ENCODE measurements around the gene OSBPL6. TPM values are rescaled to one million over a fixed set of nuclear protein-coding genes. Genes with fewer than 3 reads are reported as not detected.

Gene OSBPL6
- total and polyA plus RNA-seq, 11 donors = 1.2 to 9.6 (median 4.2) TPM

GRCh38 chr2:178386986-178387597 is 192.8 kb downstream of the OSBPL6 start:
- intact Hi-C loops (cut with DNase I) = no loop called here
- peaks cover 0 to 49% (median 3%) of the 10 kb centered on the region in 9 donors for H3K36me3 ChIP-seq
- DNase-seq = no peak

GRCh38 chr2:178388287-178388686 is 194.0 kb downstream of the OSBPL6 start:
- intact Hi-C loops (cut with DNase I) = no loop called here
- no peak for TF ChIP-seq CTCF (IDR thresholded peaks at IDR 0.05)
- TF ChIP-seq POLR2A (IDR thresholded peaks at IDR 0.05) = no peak

More at GRCh38 chr2:178386986-178387597, 192.8 kb downstream of the OSBPL6 start:
- Histone ChIP-seq H3K9me3 (no peaks in the 10 kb centered on the region), H3K27me3 (no peaks in the 10 kb centered on the region), H3K4me1 (no peaks in the 10 kb centered on the region), H3K27ac (no peak overlapping the region), H3K4me3 (no peak overlapping the region)
- TF ChIP-seq CTCF (IDR thresholded peaks at IDR 0.05) (no peak), POLR2A (IDR thresholded peaks at IDR 0.05) (no peak)
- WGBS, 4 donors = 54 to 71% (median 66%) methylated on average over 1 of the region's 1 CpG
- ATAC-seq = no peak

GRCh38 chr2:178391701-178392100 is 197.4 kb downstream of the OSBPL6 start:
- no peaks in the 10 kb centered on the region for H3K9me3 ChIP-seq
- TF ChIP-seq POLR2A (IDR thresholded peaks at IDR 0.05) (no peak), CTCF (IDR thresholded peaks at IDR 0.05) (no peak)
- DNase-seq (no peak), ATAC-seq (no peak)
- H3K4me1 ChIP-seq = peaks cover 0 to 3% (median 0%) of the 10 kb centered on the region in 12 donors
- no peak overlapping the region for H3K27ac ChIP-seq
- H3K4me3 ChIP-seq = no peak overlapping the region
- no peaks in the 10 kb centered on the region for H3K27me3 ChIP-seq
- 95 to 97% (median 95%) methylated on average over 4 of the region's 4 CpGs for WGBS, 4 donors
- intact Hi-C loops (cut with DNase I) = loop anchor here in 3 of 10 donors (10.0 kb wide), 2 partner anchors 257 to 277 kb away; partner anchors contain the start of gene RBM45 (in 1 of the 3)
- H3K36me3 ChIP-seq = peaks cover 0 to 11% (median 0%) of the 10 kb centered on the region in 9 donors

More at GRCh38 chr2:178388287-178388686, 194.0 kb downstream of the OSBPL6 start:
- no peak overlapping the region for H3K4me3 ChIP-seq
- no peak for ATAC-seq
- no peaks in the 10 kb centered on the region for H3K4me1 ChIP-seq
- no peak overlapping the region for H3K27ac ChIP-seq
- H3K36me3 ChIP-seq = peaks cover 0 to 40% (median 3%) of the 10 kb centered on the region in 9 donors
- WGBS, 4 donors = 92 to 96% (median 93%) methylated on average over 7 of the region's 7 CpGs
- no peaks in the 10 kb centered on the region for H3K27me3 ChIP-seq
- no peaks in the 10 kb centered on the region for H3K9me3 ChIP-seq
- no peak for DNase-seq

- TF ChIP-seq POLR2A (IDR thresholded peaks at IDR 0.05) (no peak), CTCF (IDR thresholded peaks at IDR 0.05) (no peak)
- Histone ChIP-seq H3K9me3 (no peaks in the 10 kb centered on the region), H3K4me1 (peaks cover 0 to 3% (median 0%) of the 10 kb centered on the region in 12 donors), H3K27ac (no peak overlapping the region), H3K27me3 (no peaks in the 10 kb centered on the region), H3K4me3 (no peak overlapping the region), H3K36me3 (peaks cover 0 to 11% (median 0%) of the 10 kb centered on the region in 9 donors)
- 89 to 100% (median 94%) methylated on average over 3 of the region's 3 CpGs for WGBS, 4 donors
- intact Hi-C loops (cut with DNase I) = loop anchor here in 3 of 10 donors (10.0 kb wide), 2 partner anchors 257 to 277 kb away; partner anchors contain the start of gene RBM45 (in 1 of the 3)
- ATAC-seq (peak in 1 of 4 donors; percentile 33), DNase-seq (no peak)
Observed at GRCh38 chr2:178392215-178392614, 197.9 kb downstream of the OSBPL6 start.

All from heart left ventricle (tissue), 16 donors.